ENCODE results near the gene XCL1. TPM values are rescaled to one million over a fixed set of nuclear protein-coding genes. Genes with fewer than 3 reads are reported as not detected.

The XCL1 gene
- total RNA-seq, 1 donor from 2014 or later, result 0.38 TPM

DNA sequence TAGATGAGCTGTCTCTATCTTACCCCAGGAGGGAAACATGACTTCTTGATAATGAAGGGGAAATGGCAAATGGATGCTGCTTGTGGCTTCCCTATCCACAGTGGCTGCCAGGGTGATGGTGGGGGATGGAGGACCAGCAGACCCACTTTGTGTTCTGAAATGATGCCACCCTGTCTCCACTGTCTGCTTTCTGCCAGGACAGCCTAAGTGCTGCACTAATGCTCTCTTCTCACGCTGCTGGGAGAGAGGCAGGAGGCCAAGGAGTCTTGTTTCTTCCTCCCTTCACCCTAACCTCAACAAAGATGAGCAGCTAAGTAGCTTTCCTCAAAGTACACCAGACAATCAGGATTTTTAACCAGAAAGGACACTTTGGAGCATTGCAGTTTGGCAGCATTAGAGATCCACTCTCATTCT lies 36.6 kb downstream of the XCL1 start:
- H3K27ac Mint-ChIP-seq (ENCODE audit: unreplicated experiment), result peak overlapping the region; percentile 35
- H3K9me3 Mint-ChIP-seq (ENCODE audit: unreplicated experiment), result no peaks in the 10 kb centered on the region
- H3K4me3 Mint-ChIP-seq (ENCODE audit: unreplicated experiment), result no peak overlapping the region
- H3K36me3 Mint-ChIP-seq (ENCODE audit: unreplicated experiment), result no peaks in the 10 kb centered on the region
- H3K27me3 Mint-ChIP-seq (ENCODE audit: unreplicated experiment), result no peaks in the 10 kb centered on the region
- TF ChIP-seq, protein P1, sequence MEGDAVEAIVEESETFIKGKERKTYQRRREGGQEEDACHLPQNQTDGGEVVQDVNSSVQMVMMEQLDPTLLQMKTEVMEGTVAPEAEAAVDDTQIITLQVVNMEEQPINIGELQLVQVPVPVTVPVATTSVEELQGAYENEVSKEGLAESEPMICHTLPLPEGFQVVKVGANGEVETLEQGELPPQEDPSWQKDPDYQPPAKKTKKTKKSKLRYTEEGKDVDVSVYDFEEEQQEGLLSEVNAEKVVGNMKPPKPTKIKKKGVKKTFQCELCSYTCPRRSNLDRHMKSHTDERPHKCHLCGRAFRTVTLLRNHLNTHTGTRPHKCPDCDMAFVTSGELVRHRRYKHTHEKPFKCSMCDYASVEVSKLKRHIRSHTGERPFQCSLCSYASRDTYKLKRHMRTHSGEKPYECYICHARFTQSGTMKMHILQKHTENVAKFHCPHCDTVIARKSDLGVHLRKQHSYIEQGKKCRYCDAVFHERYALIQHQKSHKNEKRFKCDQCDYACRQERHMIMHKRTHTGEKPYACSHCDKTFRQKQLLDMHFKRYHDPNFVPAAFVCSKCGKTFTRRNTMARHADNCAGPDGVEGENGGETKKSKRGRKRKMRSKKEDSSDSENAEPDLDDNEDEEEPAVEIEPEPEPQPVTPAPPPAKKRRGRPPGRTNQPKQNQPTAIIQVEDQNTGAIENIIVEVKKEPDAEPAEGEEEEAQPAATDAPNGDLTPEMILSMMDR (IDR thresholded peaks at IDR 0.05), result no peak
- peaks cover 20% of the 10 kb centered on the region for H3K4me1 Mint-ChIP-seq (ENCODE audit: unreplicated experiment)
- DNase-seq (ENCODE audit: extremely low spot score, unreplicated experiment), result no peak

DNA sequence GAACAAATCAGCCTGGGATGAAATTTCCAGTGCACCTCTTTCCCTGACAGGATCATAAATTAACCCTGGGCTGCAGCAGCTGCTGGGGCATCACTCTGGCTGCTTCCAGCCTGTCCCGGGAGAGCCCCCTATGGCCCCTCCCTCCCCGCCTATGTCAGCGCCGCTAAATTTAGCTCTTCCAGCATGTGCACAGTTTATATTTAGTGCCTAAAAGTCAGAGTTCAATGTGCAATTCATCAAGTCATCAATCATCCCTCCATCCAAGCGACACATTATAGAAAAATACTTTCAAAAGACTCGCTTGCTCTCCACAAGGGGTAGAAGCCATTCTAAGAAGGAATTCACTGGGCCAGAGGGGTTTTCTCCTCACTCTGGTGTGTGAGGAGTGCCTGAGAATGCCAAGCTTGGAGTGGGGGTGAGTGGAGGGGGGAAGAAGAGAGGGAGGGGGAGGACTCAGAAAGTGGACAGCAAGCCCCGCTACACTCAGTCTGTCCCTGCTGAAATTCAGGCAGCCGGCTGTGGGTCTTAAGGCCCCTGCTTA lies 37.4 kb downstream of the XCL1 start:
- Mint-ChIP-seq H3K4me3 (ENCODE audit: unreplicated experiment) (no peak overlapping the region), H3K9me3 (ENCODE audit: unreplicated experiment) (no peaks in the 10 kb centered on the region), H3K27ac (ENCODE audit: unreplicated experiment) (peak overlapping the region; percentile 35), H3K36me3 (ENCODE audit: unreplicated experiment) (no peaks in the 10 kb centered on the region), H3K4me1 (ENCODE audit: unreplicated experiment) (peaks cover 20% of the 10 kb centered on the region), H3K27me3 (ENCODE audit: unreplicated experiment) (no peaks in the 10 kb centered on the region)
- DNase-seq (ENCODE audit: extremely low spot score, unreplicated experiment), result no peak
- TF ChIP-seq, protein P1 (IDR thresholded peaks at IDR 0.05), result no peak

DNA sequence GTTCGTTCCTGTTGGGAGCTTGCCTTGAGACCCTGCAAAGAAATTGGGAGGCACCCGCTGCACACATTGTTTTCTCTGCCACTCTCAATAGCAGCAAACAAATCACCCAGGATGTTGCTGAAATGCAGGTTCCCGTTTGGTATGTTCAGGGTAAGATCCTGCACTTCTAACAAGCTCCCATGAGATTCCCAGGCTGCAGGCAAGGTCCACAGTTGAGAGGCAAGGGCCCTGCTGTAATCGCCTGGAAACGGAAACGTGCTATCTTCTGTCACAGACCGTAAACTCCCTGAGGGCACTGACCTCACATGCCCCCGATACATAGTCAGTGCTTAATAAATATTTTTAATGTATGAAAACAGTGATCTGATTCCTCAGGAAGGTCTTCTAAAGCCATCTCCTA lies 37.8 kb downstream of the XCL1 start:
- H3K27ac Mint-ChIP-seq (ENCODE audit: unreplicated experiment), result no peak overlapping the region
- TF ChIP-seq, protein P1 (IDR thresholded peaks at IDR 0.05), result no peak
- H3K4me1 Mint-ChIP-seq (ENCODE audit: unreplicated experiment), result peaks cover 18% of the 10 kb centered on the region
- no peaks in the 10 kb centered on the region for H3K36me3 Mint-ChIP-seq (ENCODE audit: unreplicated experiment)
- no peak for DNase-seq (ENCODE audit: extremely low spot score, unreplicated experiment)
- H3K27me3 Mint-ChIP-seq (ENCODE audit: unreplicated experiment), result no peaks in the 10 kb centered on the region
- no peak overlapping the region for H3K4me3 Mint-ChIP-seq (ENCODE audit: unreplicated experiment)
- H3K9me3 Mint-ChIP-seq (ENCODE audit: unreplicated experiment), result no peaks in the 10 kb centered on the region

DNA sequence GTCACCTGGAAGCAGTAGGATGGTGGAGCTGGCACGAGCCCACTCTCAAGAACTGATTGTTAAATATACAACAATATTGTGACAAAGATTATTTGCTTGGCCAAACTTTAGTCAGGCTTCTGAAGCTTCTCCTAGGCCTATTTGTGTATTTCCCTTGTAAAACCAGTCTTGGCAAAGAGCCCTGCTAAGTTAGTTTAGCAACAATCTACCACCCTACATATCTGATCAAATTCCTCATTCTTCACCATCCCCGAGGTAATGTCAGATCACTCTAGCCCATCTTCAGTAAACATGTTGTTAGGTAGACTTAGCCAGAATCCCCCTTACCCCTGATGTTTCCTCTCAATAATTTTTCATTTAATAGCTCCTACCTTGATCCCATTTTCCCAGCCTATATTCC lies 39.6 kb downstream of the XCL1 start:
- DNase-seq (ENCODE audit: extremely low spot score, unreplicated experiment), result no peak
- H3K27ac Mint-ChIP-seq (ENCODE audit: unreplicated experiment), result no peak overlapping the region
- peaks cover 15% of the 10 kb centered on the region for H3K4me1 Mint-ChIP-seq (ENCODE audit: unreplicated experiment)
- TF ChIP-seq, protein P1 (IDR thresholded peaks at IDR 0.05), result no peak
- no peaks in the 10 kb centered on the region for H3K9me3 Mint-ChIP-seq (ENCODE audit: unreplicated experiment)
- H3K36me3 Mint-ChIP-seq (ENCODE audit: unreplicated experiment), result no peaks in the 10 kb centered on the region
- H3K4me3 Mint-ChIP-seq (ENCODE audit: unreplicated experiment), result no peak overlapping the region
- no peaks in the 10 kb centered on the region for H3K27me3 Mint-ChIP-seq (ENCODE audit: unreplicated experiment)

DNA sequence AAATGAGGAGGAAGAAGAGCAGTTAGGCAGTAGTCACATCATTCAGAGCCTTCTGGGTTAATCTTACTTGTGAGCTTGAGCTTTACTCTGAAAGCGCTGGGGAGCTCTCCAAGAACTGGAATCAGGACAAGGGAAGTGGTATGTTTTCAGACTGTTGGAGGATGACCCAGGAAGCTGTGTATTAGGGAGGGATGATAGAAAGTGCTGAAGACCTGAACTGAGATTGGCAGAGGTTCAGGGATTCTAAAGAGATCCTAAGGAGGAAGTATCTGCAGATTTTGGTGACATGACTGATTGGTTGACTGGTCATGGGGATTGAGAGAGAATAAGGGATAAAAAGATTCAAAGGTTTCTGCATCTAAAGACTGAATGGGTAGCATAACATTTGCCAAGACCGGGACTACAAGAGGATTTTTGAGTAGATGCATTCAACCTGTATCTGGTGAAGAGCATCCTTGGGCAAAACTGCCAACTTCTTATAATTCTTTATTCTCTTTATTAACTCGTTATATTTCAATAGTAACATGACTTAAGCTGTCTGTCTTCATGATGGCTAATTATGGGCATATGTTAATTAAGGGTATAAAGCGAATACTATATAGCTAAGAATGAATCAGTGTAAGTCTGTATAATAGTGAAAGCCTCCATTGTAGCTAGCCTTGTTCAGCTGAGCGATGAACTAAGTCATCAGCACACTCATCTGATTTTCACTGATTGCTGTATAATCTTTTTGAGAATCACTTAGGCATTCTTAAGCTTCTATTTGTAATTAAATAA lies 41.8 kb downstream of the XCL1 start:
- Mint-ChIP-seq H3K27ac (ENCODE audit: unreplicated experiment) (no peak overlapping the region), H3K36me3 (ENCODE audit: unreplicated experiment) (no peaks in the 10 kb centered on the region), H3K4me3 (ENCODE audit: unreplicated experiment) (no peak overlapping the region), H3K9me3 (ENCODE audit: unreplicated experiment) (no peaks in the 10 kb centered on the region), H3K27me3 (ENCODE audit: unreplicated experiment) (no peaks in the 10 kb centered on the region), H3K4me1 (ENCODE audit: unreplicated experiment) (peaks cover 22% of the 10 kb centered on the region)
- no peak for DNase-seq (ENCODE audit: extremely low spot score, unreplicated experiment)
- TF ChIP-seq, protein P1 (IDR thresholded peaks at IDR 0.05), result no peak

Data from osteocyte (in vitro differentiated cells).